GM18526 (cell line): Measurements from ENCODE around the gene C1QL1.

ENCODE experiments used
- POLR2A ChIP-seq: IDR thresholded peaks from 3 replicates; pipeline ENCODE4 v1.6.1; 2011; ENCODE audit not compliant: insufficient read length; ENCODE audit errors: extremely low read depth

The C1QL1 gene

DNA sequence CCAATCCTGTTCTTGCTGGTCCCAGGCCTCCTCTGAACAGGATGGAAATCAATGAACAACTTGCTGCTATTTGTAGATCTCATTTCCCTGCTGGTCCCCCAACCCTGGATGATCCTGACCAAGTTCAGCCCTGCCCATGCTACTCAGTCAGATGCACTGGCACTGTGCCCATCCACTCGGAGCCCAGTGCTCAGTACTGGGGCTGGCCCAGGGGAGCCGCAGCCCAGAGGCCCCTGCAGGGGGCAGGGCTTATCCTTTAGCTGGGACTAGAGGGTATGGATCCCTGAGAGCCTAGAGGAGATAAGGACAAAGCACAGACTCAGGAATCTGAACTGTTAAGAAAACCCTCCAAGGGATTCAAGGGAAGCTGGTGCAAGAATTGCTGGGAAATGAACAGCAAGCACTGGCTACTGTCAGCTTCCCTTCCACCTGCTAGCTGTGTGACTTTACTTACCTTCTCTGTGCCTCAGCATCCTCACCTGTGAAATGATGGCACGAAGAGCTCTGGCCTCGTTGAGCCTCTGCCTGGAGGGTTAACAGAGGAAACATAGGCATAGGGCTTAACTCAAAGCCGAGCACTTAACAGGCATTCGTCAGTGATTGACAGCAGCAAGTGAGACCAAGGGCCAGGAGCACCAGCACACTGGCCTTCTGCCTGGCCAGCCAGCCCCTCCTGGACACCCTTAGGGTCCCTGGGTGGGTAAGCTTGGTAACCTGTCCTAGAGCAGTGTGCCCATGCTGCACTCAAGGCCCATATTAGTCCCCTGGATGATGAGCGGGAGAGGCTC is 29.8 kb upstream of the C1QL1 start:
- TF ChIP-seq POLR2A, result no peak

DNA sequence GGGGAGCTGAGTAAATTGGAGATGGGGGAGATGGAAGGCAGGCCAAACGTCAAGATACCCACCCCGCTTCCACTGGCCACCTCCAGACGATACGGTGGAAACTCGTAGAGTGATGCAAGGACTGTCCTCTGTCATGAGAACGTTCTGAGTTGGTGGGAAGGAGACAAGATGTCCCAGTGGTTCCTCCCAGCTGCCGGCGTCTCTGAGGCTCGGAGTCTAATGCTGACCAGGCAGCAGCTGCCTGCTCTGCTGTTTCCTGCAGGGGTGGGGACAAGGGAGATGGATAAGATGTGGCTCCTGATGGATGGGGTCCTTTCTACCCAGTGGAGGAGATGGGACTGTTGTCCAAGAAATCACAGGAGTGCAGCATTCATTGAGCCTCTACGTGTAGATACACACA is 28.2 kb upstream of the C1QL1 start:
- TF ChIP-seq POLR2A, result no peak

DNA sequence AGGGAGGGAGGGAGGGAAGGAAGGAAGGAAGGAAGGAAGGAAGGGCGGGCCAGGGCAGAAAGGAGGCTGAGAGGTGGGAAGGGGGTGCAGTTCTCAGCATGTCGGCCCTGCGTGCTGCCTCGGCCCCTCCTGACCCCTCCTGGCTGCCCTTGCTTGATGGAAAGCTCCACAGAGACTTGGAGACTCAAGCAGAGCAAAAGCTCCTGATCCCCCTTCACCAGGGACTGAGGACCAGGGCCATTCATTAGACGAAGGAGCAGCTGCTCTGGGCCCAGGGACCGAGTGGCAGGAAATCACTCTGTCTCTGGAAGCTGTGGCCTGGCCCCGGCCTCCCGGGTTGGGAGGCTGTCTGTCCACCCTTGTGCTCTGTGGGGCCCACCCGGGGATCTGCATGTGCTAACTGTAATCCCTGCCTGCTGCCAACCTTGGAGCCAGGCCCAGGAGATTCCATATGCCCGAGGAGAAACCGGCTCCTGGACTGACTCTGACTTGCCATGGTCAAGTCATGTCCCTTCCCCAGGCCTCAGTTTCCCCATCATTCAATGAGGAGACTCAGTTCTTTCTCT is 27.4 kb upstream of the C1QL1 start:
- TF ChIP-seq POLR2A, result no peak

DNA sequence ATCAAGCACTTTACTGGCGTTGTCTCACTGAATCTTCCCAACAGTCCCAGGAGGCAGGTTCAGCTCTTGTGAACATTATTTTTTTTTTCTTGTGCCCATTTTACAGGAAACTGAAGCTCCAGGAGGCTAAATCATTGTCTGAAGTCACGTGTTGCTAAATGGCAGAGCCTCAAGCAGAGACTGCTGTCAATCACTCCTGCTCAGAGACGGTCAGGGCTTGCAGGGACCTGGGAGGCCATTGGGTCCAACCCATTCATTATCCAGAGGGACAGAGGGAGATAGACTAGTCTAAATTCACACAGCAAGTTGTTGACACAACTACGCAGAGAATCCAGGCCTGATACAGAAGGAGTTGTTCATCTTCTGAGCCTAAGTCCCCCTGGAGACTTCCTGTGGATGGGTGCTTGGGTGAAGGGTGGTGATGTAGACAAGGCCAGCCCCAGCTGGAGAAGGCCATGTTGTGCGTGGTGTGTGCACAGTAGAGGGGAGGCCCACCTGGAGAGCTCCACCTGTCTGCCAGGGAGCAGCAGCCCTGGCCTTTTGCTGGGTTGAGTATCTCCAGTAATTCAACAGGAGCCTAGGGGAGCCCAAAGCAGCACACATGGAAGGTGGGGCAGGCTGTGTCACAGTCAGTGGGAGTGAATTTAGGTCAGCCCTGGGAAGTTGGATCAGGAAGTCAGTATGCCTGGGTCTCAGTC is 24.3 kb upstream of the C1QL1 start:
- no peak for TF ChIP-seq POLR2A

DNA sequence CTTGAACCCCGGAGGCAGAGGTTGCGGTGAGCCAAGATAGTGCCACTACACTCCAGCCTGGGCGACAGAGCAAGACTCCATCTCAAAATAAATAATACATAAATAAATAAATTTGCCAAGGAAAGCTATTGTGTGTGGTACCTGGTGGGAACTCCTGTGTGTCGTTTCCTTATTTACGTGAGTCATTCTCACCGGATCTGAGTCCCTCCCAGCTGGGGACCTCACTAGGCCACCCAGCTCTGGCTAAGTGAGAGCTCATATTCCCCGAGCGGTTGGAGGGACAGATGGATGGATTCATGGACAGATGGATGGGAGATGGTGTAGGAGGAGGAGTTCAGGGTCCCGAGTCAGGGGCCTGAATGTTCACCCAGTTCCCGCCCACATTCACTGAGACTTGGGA is 22.9 kb upstream of the C1QL1 start:
- TF ChIP-seq POLR2A, result no peak

DNA sequence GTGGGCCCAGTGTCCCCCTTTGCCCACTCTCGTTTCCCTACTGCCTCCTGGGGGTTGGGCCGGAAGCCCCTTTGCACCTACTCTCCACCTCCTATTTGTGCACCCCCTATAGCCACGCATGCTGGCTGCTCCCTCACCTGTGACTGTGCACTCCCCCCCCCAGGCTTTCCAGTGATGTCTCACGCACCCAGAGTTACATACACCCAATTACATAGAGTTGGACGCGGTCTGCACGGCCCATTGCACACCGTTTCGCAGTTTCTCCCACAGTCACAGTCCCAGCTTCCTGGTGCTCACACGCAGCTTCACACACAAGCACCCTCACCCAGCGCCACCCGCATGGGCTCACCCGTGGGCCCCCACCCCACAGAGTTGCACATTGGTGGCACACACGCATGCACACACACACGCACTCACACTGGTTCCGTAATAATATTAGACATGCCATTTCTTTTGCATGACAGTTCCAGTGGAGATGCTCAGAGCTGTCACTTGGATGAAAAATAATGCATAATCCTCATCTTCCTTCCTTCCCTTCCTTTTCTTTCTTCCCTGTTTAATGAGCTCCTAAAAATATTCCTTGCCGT is 21.5 kb upstream of the C1QL1 start:
- TF ChIP-seq POLR2A, result no peak

DNA sequence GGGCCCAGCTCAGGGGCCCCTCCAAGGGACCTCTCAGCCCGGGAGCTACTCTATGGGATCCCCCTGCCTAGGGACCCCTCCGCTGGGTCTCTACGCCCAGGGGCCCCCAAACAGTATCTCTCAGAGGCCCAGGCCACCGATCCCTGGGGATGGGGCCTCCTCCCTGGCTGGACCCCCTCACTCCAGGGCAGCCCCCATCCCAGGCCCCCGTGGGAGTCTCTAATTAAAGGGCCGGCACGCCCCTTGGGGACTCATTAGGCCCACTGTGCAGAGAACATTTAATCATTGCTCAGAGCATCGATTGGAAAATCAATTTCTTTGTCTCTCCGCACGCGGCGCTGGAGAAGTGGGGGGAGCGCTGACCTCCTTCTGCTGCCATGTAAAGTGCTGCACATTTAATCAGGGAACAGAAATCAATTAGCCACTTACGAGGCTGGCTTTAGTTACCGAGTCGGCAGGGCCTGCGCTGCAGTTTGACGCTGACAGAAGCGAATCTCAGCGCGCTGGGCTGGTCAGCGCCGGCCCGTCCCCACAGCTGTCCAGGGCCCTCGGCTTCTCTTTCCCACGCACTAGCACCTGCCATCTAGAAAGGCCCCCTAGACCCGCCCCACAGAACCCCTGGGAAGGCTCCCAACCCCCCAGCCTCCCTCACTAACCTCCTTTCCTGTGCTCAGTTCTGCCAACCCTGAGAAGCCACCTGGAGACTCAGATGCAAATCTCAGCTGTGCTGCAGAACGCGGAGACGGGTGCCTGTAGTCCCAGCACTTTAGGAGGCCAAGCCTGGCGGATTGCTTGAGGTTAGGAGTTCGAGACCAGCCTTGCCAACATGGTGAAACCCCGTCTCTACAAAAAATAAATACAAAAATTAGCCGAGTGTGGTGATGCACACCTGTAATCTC is 20.2 kb upstream of the C1QL1 start:
- TF ChIP-seq POLR2A, result no peak

DNA sequence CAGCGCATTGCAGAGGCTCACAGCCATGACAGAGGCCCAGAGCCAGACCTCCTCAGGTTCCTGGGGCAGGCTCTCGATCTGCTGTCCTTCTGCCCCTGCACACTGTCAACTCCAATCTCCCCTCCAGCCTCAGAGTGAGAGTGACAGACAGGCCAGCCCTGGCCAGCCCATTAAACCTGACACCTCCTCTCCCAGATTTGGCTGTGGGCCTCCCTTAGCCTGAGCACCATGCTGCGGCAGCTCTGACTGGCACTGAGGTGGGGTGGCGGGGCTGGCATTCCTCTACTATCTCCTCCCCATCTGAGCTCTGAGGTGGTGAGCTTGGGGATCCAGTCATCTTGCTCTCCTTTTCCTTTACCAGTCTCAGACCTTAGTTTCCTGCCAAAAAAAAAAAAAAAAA is 15.5 kb upstream of the C1QL1 start:
- no peak for TF ChIP-seq POLR2A

DNA sequence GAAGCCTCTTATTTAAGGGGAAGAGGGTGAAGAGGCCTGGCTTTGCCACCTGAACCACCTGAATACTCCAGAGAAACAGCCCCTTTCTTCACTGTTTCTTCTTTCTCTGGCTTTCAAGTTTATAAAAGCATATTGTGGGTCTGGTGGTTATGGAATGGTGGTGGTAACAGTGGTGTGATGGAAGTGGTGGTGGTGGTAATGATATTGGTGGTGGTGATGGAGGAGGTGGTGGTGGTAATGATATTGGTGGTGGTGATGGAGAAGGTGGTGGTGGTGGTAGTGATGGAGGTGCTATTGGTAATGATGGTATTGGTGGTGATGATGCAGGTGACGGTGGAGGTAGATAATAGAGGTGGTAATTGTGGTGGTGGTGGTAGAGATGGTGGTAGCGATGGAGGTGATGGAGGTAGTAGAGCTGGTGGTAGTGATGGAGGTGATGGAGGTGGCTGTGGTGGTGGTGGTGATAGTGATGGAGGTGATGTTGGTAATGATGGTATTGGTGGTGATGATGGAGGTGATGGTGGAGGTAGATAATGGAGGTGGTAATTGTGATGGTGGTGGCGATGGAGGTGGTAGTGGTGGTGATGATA is 14.1 kb upstream of the C1QL1 start:
- no peak for TF ChIP-seq POLR2A

DNA sequence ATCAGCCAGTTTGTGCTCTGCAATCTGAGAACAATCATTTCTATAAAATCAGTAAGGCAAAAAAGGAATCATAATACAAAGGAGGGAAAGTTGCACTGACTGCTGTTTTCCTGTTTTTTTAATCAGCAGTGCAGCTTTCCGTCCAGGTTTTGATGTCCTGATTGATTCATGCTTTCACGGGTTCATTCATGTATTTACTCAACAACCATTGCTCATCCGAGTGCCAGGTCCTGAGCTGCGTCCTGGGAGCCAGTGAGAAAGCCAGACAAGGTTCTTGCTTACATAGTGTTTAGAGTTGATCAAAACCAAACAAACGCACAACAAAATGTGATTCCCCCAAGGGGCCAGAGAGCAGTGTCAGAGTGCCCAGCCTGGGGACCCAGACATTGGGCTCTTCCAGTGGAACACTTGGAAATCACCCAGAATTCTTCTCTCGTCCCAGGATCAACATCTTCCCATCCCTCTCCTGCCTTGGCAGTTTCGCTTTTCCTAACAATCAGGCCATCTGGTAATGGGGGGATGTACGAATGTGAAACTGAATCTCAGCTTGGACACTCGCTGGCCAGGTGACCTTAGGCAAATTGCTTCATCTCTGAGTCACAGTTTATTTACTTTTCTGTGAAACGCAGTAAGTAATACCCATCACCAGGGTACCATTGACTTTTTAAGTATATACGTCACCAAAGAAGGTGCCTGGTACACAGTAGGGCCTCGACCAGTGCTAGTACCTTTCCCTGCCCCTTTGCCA is 13.3 kb upstream of the C1QL1 start:
- TF ChIP-seq POLR2A, result no peak

DNA sequence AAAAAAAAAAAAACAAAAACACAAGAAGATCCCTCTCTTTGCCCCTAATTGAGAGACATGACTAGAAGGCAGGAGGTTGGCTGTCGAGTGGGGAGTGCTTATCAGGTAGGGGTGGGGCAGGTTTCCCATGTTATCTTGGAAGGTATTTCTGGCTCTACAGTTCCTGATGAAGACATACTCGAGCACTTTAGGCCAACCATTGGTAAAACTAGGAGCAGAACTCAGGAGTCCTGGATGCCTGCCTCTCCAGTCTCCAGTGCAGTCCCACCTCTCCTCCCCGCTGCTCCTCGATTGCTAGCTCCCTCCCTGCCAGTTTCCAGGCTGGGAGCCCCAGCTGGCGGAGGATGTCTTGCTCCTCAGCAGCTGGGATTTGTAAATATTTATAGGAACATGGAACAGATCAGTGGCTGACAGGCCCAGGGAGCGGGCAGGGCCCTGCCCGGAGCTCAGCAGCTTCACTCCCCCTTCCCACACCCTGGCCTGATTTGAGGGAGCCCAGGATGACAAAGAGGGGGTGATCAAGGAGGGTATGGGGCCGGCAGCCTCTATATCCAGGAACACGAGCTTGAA is 11.4 kb upstream of the C1QL1 start:
- TF ChIP-seq POLR2A, result no peak

DNA sequence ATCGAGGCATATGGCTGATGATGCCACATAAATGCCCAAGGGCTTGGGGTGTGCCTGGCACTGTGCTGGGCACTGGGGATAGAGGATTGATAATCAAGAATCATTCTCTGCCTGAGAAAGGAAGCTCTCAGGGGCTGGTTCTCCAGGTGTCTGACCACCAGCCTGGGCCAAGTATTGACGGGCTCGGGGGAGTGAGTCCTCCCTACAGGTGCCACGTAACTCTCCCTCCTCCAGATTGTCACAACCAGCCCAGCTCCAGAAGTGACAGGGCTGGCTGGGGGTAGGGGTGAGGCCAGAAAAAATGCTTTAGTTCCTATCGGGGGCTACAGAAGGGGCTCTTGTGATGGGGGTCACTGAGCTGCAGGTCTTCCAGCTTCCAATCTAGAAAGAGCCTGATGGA is 10.7 kb upstream of the C1QL1 start:
- no peak for TF ChIP-seq POLR2A

DNA sequence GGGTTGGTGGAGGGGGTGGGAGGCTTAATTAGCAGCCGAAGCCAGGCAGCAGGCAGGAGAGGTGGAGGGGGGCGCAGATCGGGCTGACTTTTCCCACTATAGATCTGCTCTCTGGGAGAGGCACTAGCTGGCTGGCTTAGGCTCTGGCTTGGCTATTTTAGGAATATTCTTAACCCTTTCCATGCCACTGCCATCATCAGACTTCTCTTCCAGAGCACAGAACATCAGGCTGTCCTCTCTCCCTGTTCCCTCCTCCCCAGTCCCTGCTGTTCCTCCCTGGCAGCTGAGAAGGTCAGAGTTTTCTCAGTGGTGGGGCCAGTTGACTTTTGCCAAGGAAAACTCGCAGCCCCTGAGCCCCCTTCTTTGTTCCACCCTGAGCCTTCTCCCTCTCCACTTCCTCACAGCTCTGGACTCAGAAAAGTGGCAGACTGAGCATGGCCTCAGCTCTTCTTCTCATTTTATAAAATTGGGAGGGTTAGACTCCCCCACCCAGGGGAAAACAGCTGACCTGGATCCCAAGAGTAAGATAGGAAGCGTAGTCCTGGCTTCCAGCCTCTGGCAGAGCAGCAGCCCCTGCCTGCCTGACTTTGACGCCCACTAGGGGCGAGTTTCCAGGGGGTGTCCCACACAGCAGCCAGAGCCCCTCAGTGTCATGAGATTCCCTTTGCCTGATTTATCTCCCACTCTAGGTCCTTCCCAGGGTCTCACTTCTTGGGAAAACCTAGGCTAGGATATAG is 9.9 kb upstream of the C1QL1 start:
- no peak for TF ChIP-seq POLR2A
